ENCODE measurements around the gene EHF. TPM values are rescaled to one million over a fixed set of nuclear protein-coding genes. Genes with fewer than 3 reads are reported as not detected.

Gene EHF
- total and polyA plus RNA-seq, 2 of the 13 experiments (the other 11 are each of a cell fraction or from before 2014, with no cell fraction given) = 0.04 to 0.46 TPM

- no peak for TF ChIP-seq ARID2 (CRISPR knock-in tag; IDR thresholded peaks at IDR 0.05; ENCODE audit: borderline replicate concordance)
- TF ChIP-seq ZNF589 (CRISPR knock-in tag; conservative IDR thresholded peaks at IDR 0.05) = 0 out of 2 replicates have a peak, but pooled peaks have one; percentile 29
- TF ChIP-seq KDM6A (CRISPR knock-in tag; IDR thresholded peaks at IDR 0.05; ENCODE audit: low read depth) = peak; percentile 87
- TF ChIP-seq AFF4 (CRISPR knock-in tag; IDR thresholded peaks at IDR 0.05) = peak; percentile 90; the same call in 1 of the 2 replicates
- TF ChIP-seq ZNF605 (CRISPR knock-in tag; IDR thresholded peaks at IDR 0.05) = peak; percentile 91
- TF ChIP-seq RBFOX2 (IDR thresholded peaks at IDR 0.05; ENCODE audit: low read depth, low read length) = peak; percentile 53
- TF ChIP-seq AGO1 (IDR thresholded peaks at IDR 0.05; ENCODE audit: low read depth, low read length, poor library complexity, severe bottlenecking) = no peak
- TF ChIP-seq NFKB2 (CRISPR knock-in tag; IDR thresholded peaks at IDR 0.05; ENCODE audit: borderline replicate concordance) = no peak
- TF ChIP-seq AKAP8 (CRISPR knock-in tag; IDR thresholded peaks at IDR 0.05) = peak; percentile 39; the same call in 1 of the 2 replicates
- TF ChIP-seq MYPOP (CRISPR knock-in tag; IDR thresholded peaks at IDR 0.05) = peak; percentile 73
- peak; percentile 69; the same call in 1 of the 2 replicates for TF ChIP-seq SKIL (CRISPR knock-in tag; IDR thresholded peaks at IDR 0.05; ENCODE audit: borderline replicate concordance)
- peak; percentile 63; the same call in 1 of the 2 replicates for TF ChIP-seq BHLHE40 (IDR thresholded peaks at IDR 0.05; ENCODE audit: low read length)
- no peak for TF ChIP-seq WIZ (CRISPR knock-in tag; IDR thresholded peaks at IDR 0.05)
- TF ChIP-seq ZNF430 (CRISPR knock-in tag; IDR thresholded peaks at IDR 0.05) = peak; percentile 89
- peak; percentile 92; the same call in 1 of the 2 replicates for TF ChIP-seq ZNF556 (CRISPR knock-in tag; IDR thresholded peaks at IDR 0.05; ENCODE audit: borderline replicate concordance)
- TF ChIP-seq ZFP82 (CRISPR knock-in tag; IDR thresholded peaks at IDR 0.05; ENCODE audit: borderline replicate concordance) = no peak
- no peak for TF ChIP-seq TBP (CRISPR knock-in tag; IDR thresholded peaks at IDR 0.05)
- peak; percentile 94; the same call in 1 of the 2 replicates for TF ChIP-seq RXRA (CRISPR knock-in tag; IDR thresholded peaks at IDR 0.05)
- TF ChIP-seq HOMEZ (CRISPR knock-in tag; IDR thresholded peaks at IDR 0.05; ENCODE audit: low read depth) = peak; percentile 88; the same call in 1 of the 2 replicates
- no peak for TF ChIP-seq CHCHD3 (CRISPR knock-in tag; IDR thresholded peaks at IDR 0.05)
- peak; percentile 94 for TF ChIP-seq SAP130 (CRISPR knock-in tag; IDR thresholded peaks at IDR 0.05; ENCODE audit: low read depth)
Measured at GRCh38 chr11:34654483-34655334, 33.8 kb downstream of the EHF start (continued).

Data from HepG2 (cell line).